ENCODE results near the gene NOB1.
"Not testable (repeated sequence)": the region's sequence is repeated elsewhere in the genome, so short reads cannot be mapped to it uniquely, and the experiment has no call there.

NOB1 gene

GRCh38 chr16:69754469-69755310 lies at the start of gene NOB1:
NOB1 (minus strand) TSS chr16:69754926; CDS start chr16:69754910, 16 bp downstream.
- DNase-seq: peak; percentile 88

GRCh38 chr16:69804297-69804696 lies 49.6 kb upstream of the NOB1 start:
- no peak for DNase-seq

GRCh38 chr16:69799611-69800031 lies 44.9 kb upstream of the NOB1 start:
- no peak for DNase-seq

DNA sequence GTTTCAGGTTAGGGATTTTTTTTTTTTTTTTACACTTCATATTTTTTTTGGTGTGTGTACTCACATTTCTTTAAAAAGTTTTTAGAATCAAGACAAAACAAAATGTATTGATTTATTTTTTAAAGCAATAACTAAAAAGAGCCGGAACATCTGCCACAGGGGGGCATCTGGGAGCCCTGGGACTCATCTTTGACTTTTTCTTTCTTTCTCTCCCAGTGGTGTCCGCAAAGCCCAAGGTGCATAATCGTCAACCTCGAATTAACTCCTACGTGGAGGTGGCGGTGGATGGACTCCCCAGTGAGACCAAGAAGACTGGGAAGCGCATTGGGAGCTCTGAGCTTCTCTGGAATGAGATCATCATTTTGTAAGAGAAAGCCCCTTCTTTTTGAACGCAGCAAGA lies 43.7 kb upstream of the NOB1 start:
- DNase-seq: no peak

DNA sequence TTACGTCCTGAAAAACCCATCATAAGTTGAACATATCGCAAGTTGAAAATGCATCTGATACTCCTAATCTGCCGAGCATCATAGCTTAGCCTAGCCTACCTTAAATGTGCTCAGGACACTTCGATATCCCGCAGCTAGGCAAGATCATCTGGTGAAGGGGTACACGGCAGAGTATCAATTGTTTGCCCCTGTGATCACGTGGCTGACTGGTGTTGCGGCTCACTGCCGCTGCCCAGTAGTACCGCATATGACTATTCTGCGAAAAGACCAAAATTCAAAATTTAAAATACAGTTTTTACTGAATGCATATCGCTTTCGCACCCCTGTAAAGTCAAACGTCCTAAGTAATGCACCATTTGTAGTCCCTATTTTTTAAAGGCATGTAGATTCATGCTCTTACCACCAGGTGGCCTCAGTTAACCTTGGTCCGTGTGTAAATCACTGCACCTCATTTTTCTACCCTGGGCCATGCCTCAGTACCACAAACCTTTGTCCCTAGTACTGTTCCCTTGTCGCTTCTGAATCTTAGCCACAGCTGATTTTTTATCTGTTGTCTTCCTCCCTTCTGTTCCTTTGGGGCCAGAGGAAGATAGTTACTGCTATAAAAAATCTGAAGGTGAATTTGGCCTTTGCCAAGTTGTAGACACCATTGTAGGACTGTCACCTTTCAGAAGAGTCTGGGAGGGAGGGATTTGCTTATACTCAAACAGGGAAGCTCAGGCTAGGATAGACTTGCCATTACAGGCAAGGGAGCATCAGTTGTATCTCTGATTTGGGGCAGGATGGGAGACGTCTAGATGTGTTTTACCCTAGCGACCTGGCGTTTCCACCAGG lies 41.8 kb upstream of the NOB1 start:
- DNase-seq: no peak

DNA sequence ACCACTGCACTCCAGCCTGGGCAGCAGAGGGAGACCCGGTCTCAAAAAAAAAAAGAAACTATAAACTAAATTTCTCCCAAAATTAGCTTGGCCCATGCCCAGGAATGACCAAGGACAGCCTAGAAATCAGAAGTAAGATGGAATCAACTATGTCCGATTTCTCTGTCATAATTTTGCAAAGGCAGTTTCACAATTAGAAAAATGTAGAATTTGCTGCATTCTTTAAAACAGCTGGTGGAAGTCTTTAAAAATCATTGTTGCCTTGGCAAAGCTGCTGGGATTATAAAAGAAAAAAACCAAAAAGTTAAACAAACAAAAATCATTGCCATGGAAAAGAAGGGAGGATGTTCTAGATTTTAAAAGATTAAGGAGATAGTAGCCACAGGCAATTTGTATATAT lies 39.8 kb upstream of the NOB1 start:
- DNase-seq: no peak

DNA sequence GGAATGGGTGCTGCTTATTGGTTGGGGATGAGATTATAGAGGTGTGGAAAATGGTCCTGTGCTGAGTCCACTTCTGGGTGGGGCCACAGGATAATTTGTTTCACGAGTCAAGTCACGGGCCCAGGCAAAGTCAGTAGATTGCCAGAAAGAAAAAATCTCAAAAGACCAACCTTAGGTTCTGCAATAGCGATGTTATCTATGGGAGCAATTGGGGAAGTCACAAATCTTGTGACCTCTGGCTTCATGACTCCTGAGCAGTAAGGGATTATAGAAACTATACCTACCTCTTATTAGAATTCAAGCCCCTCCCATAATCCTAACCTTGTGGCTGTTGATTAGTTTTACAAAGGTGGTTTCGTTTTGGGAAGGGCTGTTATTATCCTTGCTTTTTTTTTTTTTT lies 38.8 kb upstream of the NOB1 start:
- no peak for DNase-seq

DNA sequence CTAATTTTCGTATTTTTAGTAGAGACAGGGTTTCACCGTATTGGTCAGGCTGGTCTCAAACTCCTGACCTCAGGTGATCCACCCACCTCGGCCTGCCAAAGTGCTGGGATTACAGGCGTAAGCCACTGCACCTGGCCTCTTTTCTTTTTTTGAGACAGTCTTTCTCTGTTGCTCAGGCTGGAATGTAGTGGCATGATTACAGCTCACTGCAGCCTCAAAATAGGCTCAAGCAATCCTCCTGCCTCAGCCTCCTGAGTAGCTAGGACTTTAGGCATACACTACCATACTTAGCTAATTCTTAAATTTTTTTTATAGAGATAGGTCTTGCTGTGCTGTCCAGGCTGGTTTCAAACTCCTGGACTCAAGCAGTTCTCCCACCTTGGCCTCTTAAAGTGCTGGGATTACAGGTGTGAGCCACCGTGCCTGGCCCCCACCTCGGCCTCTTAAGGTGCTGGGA lies 36.7 kb upstream of the NOB1 start:
- not testable (repeated sequence) for DNase-seq

DNA sequence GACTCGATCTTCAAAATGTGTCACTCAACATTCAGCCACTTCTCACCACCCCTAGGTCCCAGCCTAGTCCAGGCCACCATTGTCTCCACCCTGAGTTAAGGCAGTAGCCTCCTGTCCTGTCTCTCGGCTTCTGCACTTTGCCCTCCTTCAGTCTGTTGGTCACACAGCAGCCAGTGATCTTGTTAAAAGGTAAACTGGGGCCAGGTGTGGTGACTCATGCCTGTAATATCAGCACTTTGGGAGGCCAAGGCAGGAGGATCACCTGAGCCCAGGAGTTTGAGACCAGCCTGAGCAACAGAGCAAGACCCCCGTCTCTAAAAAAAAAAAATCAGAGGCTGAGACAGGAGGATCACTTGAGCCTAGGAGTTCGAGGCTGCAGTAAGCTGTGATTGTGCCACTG lies 33.2 kb upstream of the NOB1 start:
- no peak for DNase-seq

DNA sequence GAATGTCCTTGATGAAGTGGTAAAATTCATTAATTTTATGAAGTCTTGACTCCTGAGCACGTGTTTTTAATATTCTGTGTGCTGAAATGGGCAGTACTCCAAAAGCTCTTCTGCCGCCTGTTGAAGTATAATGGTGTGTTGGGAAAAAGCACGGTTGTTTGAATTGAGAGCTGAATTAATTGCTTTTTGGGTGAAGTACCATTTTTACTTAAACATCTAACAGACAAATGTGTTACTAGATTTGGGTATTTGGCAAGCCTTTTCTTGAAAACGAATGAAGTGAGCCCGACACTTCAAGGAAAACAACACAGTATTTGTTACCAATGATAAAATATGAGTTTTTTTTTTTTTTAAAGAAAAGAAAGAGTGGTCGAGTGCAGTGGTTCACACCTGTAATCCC lies 29.9 kb upstream of the NOB1 start:
- no peak for DNase-seq

- no peak for DNase-seq
Observed at GRCh38 chr16:69781118-69781517, 26.4 kb upstream of the NOB1 start.

- DNase-seq: no peak
Observed at GRCh38 chr16:69779724-69780123, 25.0 kb upstream of the NOB1 start.

DNA sequence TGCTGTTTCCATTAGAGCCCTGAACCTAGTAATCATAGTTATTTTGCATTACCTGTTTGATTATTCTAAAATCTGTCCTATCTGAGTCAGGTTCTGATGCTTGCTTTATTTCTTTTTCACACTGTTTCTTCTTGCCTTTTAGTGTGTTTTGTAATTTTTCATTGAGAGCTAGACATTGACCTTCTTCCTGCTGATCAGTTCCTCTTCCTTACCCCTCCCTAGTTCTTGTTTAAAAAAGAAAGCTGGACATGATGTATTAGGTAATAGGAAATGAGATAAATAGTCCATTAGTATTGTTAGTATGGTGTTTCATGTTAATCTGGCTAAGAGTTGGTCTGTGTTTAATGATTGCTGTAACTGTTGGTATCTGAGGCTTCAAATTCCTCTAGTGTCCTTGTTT lies 20.8 kb upstream of the NOB1 start:
- no peak for DNase-seq

DNA sequence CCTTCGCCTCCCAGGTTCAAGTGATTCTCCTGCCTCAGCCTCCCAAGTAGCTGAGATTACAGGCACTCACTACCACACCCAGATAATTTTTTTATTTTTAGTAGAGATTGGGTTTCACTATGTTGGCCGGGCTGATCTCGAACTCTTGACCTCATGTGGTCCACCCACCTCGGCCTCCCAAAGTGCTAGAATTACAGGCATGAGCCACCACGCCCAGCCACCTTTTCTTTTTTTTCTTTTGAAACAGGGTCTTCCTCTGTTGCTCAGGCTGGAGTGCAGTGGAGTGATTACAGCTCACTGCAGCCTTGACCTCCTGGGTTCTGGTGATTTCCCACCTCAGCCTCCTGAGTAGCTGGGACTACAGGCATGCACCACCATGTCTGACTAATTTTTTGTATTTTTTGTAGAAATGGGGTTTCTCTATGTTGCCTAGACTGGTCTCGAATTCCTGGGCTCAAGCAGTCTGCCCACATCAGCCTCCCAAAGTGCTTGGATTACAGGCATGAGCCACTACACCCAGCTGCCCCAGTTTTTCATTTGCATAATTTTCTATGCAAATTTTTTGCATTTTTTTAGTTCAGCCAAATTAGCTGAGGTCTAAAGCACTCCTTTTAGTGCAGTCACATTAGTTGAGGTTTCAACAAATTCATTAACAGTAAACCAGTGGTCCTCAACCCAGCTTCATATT lies 18.7 kb upstream of the NOB1 start:
- no peak for DNase-seq

- DNase-seq: no peak
Observed at GRCh38 chr16:69771651-69771967, 16.9 kb upstream of the NOB1 start.

- DNase-seq: no peak
Observed at GRCh38 chr16:69769404-69769803, 14.7 kb upstream of the NOB1 start.

GRCh38 chr16:69768666-69769065 lies 13.9 kb upstream of the NOB1 start:
- DNase-seq: no peak

DNA sequence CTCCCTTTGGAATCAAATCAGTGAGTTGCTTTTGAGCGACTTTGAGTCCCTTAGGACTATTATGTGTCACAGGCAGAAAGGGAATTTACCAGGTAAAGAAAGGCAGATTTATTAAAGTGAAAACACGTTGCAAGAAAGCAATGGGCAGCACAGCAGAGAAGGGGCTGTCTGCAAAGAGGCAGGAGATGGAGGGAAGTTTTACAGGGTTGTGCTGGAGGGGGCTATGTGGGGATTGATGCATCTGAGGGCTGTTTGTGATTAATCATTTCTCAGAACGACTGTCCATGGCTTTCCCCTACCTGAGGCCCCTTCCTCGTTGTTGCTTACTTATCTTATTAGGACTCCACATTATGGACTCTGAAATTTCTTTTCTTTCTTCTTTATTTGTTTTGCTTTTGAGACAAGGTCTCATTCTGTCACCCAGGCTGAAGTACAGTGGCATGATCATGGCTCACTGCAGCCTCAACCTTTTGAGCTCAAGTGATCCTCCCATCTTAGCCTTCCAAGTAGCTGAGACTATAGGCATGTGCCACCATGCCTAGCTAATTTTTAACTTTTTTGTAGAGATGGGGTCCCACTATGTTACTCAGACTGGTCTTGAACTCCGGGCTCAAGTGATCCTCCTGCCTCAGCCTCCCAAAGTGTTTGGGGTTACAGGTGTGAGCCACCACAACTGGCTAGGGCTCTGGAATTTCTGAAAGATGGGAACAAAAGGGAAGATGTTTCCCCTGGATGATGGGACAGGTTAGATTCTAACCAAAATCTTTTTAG lies 12.9 kb upstream of the NOB1 start:
- no peak for DNase-seq

DNA sequence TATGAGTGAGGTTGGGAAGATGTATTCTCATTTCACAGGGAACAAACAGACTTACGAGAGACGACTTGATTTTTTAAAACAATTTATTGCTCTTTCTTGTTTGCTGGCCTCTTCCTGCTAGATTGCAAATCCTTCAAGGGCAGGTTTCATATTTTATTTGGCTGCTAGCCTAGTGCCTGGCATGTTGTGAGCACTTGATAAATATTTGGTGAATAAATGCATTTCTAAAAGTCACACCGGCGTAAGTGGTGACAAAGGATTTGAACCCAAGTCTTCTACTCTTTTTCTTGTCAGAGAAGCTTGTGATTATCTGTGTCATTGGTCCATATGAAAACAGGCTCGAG lies 8.8 kb upstream of the NOB1 start:
- DNase-seq: no peak

GRCh38 chr16:69762814-69763598 lies 8.3 kb upstream of the NOB1 start:
- DNase-seq: no peak

- peak; percentile 63 for DNase-seq
Observed at GRCh38 chr16:69761983-69762813, 7.5 kb upstream of the NOB1 start, which contains the start of gene WWP2. WWP2 (plus strand) TSS chr16:69762332; CDS start chr16:69787011, 24,679 bp downstream.

Measured in NCI-H774 (cell line).